SH-SY5Y (cell line): ENCODE results near the gene PGK2.

Experiments used
- GATA2 ChIP-seq: IDR thresholded peaks from 2 replicates; pipeline ENCODE4 v1.6.1; 2011; ENCODE audit warnings: mild to moderate bottlenecking, low read depth, low read length
- GATA3 ChIP-seq: IDR thresholded peaks from 2 replicates; pipeline ENCODE4 v1.6.1; 2011; ENCODE audit warnings: low read depth, mild to moderate bottlenecking, low read length, moderate library complexity

GRCh38 chr6:49739423-49739822 lies 47.7 kb downstream of the PGK2 start:
- TF ChIP-seq GATA2 = no peak
- no peak for TF ChIP-seq GATA3
